ENCODE results near the gene SCN11A.

The SCN11A gene

GRCh38 chr3:39094851-39095677, 43.3 kb upstream of the SCN11A start:
- Histone ChIP-seq H3K27me3 (no peaks in the 10 kb centered on the region), H3K36me3 (peaks cover 95% of the 10 kb centered on the region), H3K9me3 (no peaks in the 10 kb centered on the region), H4K20me1 (peaks cover 36% of the 10 kb centered on the region), H3K4me2 (no peak overlapping the region), H3K27ac (no peak overlapping the region), H3K9ac (no peak overlapping the region), H3K4me3 (no peak overlapping the region), H3K4me1 (no peaks in the 10 kb centered on the region)
- TF ChIP-seq Cebpa-rat (IDR thresholded peaks at IDR 0.05) = no peak

GRCh38 chr3:39090922-39091321, 39.2 kb upstream of the SCN11A start:
- Histone ChIP-seq H3K27me3 (no peaks in the 10 kb centered on the region), H3K27ac (no peak overlapping the region), H3K4me1 (peaks cover 11% of the 10 kb centered on the region), H4K20me1 (no peaks in the 10 kb centered on the region; the same call in 1 of the 2 replicates), H3K9ac (no peak overlapping the region), H3K4me2 (no peak overlapping the region), H3K4me3 (no peak overlapping the region), H3K9me3 (no peaks in the 10 kb centered on the region), H3K36me3 (peaks cover 92% of the 10 kb centered on the region)
- TF ChIP-seq Cebpa-rat (IDR thresholded peaks at IDR 0.05) = no peak

- H3K9ac ChIP-seq = no peak overlapping the region
- no peak overlapping the region for H3K4me3 ChIP-seq
- no peaks in the 10 kb centered on the region for H3K9me3 ChIP-seq
- H4K20me1 ChIP-seq = no peaks in the 10 kb centered on the region; the same call in 1 of the 2 replicates
- no peak for TF ChIP-seq Cebpa-rat (IDR thresholded peaks at IDR 0.05)
- H3K27me3 ChIP-seq = no peaks in the 10 kb centered on the region
- H3K27ac ChIP-seq = no peak overlapping the region
- peaks cover 19% of the 10 kb centered on the region for H3K4me1 ChIP-seq
- peaks cover 84% of the 10 kb centered on the region for H3K36me3 ChIP-seq
- H3K4me2 ChIP-seq = no peak overlapping the region
Observed at GRCh38 chr3:39088889-39089288, 37.1 kb upstream of the SCN11A start.

GRCh38 chr3:39088456-39088855, 36.7 kb upstream of the SCN11A start:
- peaks cover 19% of the 10 kb centered on the region for H3K4me1 ChIP-seq
- H3K9me3 ChIP-seq = no peaks in the 10 kb centered on the region
- no peaks in the 10 kb centered on the region for H3K27me3 ChIP-seq
- peaks cover 82% of the 10 kb centered on the region for H3K36me3 ChIP-seq
- no peaks in the 10 kb centered on the region; the same call in 1 of the 2 replicates for H4K20me1 ChIP-seq
- H3K27ac ChIP-seq = no peak overlapping the region
- no peak for TF ChIP-seq Cebpa-rat (IDR thresholded peaks at IDR 0.05)
- H3K9ac ChIP-seq = no peak overlapping the region
- H3K4me3 ChIP-seq = no peak overlapping the region
- no peak overlapping the region for H3K4me2 ChIP-seq

- Histone ChIP-seq H4K20me1 (no peaks in the 10 kb centered on the region; the same call in 1 of the 2 replicates), H3K9ac (no peak overlapping the region), H3K27ac (no peak overlapping the region), H3K27me3 (no peaks in the 10 kb centered on the region), H3K36me3 (peaks cover 79% of the 10 kb centered on the region), H3K4me1 (peaks cover 19% of the 10 kb centered on the region), H3K9me3 (no peaks in the 10 kb centered on the region), H3K4me3 (no peak overlapping the region), H3K4me2 (peak overlapping the region; percentile 64)
- no peak for TF ChIP-seq Cebpa-rat (IDR thresholded peaks at IDR 0.05)
Observed at GRCh38 chr3:39086144-39086543, 34.4 kb upstream of the SCN11A start.

- no peak for TF ChIP-seq Cebpa-rat (IDR thresholded peaks at IDR 0.05)
- Histone ChIP-seq H3K4me2 (no peak overlapping the region), H3K36me3 (peaks cover 72% of the 10 kb centered on the region), H3K4me3 (no peak overlapping the region), H3K27me3 (no peaks in the 10 kb centered on the region), H3K4me1 (peaks cover 29% of the 10 kb centered on the region), H3K27ac (no peak overlapping the region), H3K9ac (no peak overlapping the region), H3K9me3 (no peaks in the 10 kb centered on the region), H4K20me1 (no peaks in the 10 kb centered on the region; the same call in 1 of the 2 replicates)
Observed at GRCh38 chr3:39082666-39083313, 31.0 kb upstream of the SCN11A start.

GRCh38 chr3:39080026-39080425, 28.3 kb upstream of the SCN11A start:
- no peak for TF ChIP-seq Cebpa-rat (IDR thresholded peaks at IDR 0.05)
- Histone ChIP-seq H3K36me3 (peaks cover 77% of the 10 kb centered on the region), H3K4me2 (no peak overlapping the region), H4K20me1 (no peaks in the 10 kb centered on the region), H3K9me3 (no peaks in the 10 kb centered on the region), H3K4me3 (no peak overlapping the region), H3K27ac (no peak overlapping the region), H3K27me3 (no peaks in the 10 kb centered on the region), H3K9ac (no peak overlapping the region), H3K4me1 (peaks cover 10% of the 10 kb centered on the region; the same call in 1 of the 2 replicates)

GRCh38 chr3:39079530-39079929, 27.8 kb upstream of the SCN11A start:
- no peak for TF ChIP-seq Cebpa-rat (IDR thresholded peaks at IDR 0.05)
- Histone ChIP-seq H3K9ac (no peak overlapping the region), H3K27me3 (no peaks in the 10 kb centered on the region), H3K4me3 (no peak overlapping the region), H3K4me1 (peaks cover 10% of the 10 kb centered on the region; the same call in 1 of the 2 replicates), H3K4me2 (no peak overlapping the region), H3K36me3 (peaks cover 78% of the 10 kb centered on the region), H3K9me3 (no peaks in the 10 kb centered on the region), H3K27ac (no peak overlapping the region), H4K20me1 (no peaks in the 10 kb centered on the region)

GRCh38 chr3:39075910-39076309, 24.2 kb upstream of the SCN11A start:
- TF ChIP-seq Cebpa-rat (IDR thresholded peaks at IDR 0.05) = no peak
- peaks cover 10% of the 10 kb centered on the region; the same call in 1 of the 2 replicates for H3K4me1 ChIP-seq
- H3K27me3 ChIP-seq = no peaks in the 10 kb centered on the region
- no peak overlapping the region for H3K4me3 ChIP-seq
- H3K27ac ChIP-seq = no peak overlapping the region
- no peak overlapping the region for H3K9ac ChIP-seq
- H3K36me3 ChIP-seq = peaks cover 88% of the 10 kb centered on the region
- H4K20me1 ChIP-seq = no peaks in the 10 kb centered on the region
- H3K9me3 ChIP-seq = no peaks in the 10 kb centered on the region
- no peak overlapping the region for H3K4me2 ChIP-seq

GRCh38 chr3:39068556-39068955, 16.8 kb upstream of the SCN11A start:
- Histone ChIP-seq H3K4me2 (no peak overlapping the region), H3K4me1 (no peaks in the 10 kb centered on the region), H3K27ac (no peak overlapping the region), H3K27me3 (no peaks in the 10 kb centered on the region), H3K9ac (no peak overlapping the region), H3K9me3 (no peaks in the 10 kb centered on the region), H3K4me3 (no peak overlapping the region), H3K36me3 (peaks cover 78% of the 10 kb centered on the region), H4K20me1 (peaks cover 26% of the 10 kb centered on the region)
- no peak for TF ChIP-seq Cebpa-rat (IDR thresholded peaks at IDR 0.05)
